Activated naive CD4-positive, alpha-beta T cell treated with anti-CD3 and anti-CD28 coated beads, Interleukin-2, amount 50 U/mL, for 16 hours (primary cell): ENCODE measurements around the gene ABCG5.

Source experiments
- DNase-seq: peaks from one replicate; pipeline ENCODE4 v3.0.0-alpha.2; 2020

ABCG5 gene

DNA sequence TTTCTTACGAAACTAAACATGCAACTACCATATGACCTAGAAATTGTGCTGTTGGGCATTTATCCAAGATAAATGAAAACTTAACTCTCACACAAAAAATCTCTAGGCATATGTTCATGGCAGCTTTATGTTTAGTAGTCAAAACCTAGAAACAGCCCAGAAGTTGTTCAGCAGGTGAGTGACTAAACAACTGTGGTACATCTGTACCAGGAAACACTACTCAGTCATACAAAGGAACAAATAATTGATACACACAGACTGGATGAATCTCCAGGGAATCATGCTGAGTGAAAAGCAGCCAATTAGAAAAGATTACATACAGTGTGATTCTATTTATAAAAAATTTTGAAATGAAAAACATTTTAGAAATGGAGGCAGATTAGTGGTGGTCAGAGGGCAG, 35.5 kb downstream of the ABCG5 start:
- DNase-seq: no peak

DNA sequence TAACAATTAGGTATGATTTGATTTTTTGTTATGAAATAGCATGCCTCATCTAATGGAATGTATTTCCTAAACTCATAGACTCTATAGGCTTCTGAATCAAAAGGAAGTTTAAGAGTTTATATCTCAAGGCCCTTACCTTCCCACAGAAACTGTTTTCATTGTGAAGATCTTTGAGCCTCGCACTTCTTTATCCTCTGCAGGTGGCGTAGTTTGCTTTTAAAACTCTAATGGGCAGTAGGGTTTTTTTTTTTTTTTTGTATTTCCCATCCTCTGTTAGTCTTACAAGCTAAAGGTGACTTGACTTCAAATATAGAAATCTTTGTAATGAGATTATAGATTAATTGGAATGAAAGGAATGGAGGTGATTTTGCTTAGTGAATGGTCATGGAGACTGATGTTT, 36.5 kb downstream of the ABCG5 start:
- no peak for DNase-seq

DNA sequence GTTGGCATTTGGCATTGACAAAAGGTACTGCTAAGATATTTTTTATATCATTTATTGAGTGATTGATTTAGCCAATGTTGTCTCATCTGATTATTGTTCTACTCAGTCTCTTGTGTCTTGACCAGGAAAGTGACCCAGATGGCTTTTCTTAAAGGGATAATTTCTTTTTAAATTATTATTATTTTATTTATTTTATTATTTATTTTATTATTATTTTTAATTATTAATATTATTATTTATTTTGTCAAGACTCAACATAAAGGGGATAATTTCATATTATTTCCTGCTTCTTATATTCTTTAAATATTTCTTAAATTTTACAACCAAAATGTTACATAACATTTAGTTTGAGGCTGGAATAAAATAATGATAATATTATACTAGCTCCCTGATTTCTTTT, 37.7 kb downstream of the ABCG5 start:
- DNase-seq: no peak

DNA sequence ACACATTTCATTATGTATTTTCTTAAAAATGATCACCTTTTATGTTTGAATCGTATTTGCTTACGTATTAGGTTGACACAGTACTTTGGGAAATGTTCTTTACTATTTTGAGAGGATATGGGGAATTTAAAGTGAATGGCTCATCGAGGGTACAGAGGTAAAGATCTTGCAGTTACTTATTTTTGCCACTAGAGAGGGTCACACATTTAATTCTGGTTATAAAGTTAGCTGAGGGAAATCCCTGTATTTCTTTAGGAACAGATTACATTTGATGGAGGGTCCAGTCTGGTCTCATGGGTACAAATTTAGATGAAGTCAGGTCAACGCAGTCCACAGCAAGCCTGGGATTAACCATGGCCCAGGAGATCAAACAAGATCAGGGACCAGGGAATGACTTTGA, 40.3 kb downstream of the ABCG5 start:
- DNase-seq: no peak

DNA sequence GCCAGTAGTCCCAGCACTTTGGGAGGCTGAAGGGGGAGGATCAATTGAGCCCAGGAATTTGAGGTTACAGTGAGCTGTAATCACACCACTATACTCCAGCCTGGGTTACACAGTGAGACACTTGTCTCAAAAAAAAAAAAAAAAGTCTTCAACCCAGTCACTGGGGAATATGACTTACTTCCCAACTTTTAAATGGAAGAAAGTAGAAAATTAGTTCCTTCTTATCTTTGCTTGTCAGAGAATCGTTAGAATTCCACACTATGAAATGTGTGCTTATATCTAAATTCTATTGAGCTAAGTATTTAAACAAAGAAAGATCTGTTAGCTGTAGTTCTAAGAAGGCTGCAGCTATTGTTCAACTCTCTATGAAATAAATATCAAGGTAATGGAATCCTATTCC, 42.4 kb downstream of the ABCG5 start:
- no peak for DNase-seq

DNA sequence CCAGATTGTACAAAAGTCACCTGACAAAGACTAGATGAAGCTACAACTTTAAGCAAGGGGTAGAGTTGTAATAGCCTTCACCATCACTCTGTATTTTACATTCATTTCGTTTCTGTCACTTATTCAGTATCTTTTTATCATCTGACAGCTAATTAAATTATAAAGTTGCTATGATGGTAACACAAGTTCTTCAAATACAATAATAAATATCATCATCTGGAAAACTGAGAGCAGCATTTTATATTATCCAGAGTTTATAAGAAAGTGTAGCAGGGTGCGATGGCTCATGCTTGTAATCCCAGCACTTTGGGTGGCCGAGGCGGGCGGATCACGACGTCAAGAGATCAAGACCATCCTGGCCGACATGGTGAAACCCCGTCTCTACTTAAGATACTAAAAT, 43.7 kb downstream of the ABCG5 start:
- no peak for DNase-seq

DNA sequence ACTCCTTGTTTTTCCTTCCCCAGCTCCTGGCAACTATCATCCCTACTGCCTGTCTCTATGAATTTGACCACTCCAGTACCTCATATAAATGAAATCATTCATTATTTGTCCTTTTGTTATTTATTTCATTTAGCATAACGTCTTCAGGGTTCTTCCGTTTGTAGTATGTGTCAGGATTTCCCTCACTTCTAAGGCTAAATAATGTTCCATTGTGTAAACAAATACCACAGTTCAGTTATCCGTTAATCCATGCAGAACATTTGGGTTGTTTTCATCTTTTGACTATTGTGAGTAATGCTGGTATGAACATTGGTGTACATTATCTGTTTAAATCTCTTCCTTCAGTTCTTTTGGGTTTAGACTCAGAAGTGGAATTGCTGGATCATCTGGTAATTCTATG, 46.0 kb downstream of the ABCG5 start:
- DNase-seq: no peak

DNA sequence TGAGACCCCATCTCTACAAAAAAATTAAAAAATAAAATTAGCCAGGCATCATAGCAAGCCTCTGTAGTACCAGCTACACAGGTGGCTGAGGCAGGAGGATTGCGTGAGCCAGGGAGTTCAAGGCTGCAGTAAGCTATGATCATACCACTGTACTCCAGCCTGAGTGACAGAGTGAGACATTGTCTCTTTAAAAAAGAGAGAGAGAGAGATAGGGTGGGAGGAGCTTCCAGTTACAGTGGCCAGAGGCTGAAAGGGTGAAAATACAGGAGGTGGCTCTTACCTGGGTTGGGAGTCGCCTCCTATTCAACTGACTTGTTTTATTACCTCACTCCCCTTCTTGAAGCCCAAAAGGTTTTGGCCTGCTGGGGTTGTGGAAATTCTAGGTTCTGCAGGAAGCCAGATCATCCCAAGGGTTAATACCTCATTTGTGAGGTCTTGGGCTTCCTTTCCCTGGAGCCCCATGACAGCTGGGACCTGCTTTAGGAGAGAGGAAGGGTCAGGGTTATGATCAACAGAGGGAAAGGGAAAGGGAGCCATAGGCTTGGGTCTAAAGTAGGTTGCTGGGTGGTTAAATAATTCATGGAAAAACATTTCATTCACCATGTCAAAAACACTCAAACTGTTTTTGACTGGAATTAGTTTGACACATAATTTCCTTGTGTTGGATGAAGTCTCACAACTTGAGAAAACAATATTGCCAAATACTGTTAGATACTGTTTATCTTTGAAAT, 47.4 kb downstream of the ABCG5 start:
- no peak for DNase-seq

DNA sequence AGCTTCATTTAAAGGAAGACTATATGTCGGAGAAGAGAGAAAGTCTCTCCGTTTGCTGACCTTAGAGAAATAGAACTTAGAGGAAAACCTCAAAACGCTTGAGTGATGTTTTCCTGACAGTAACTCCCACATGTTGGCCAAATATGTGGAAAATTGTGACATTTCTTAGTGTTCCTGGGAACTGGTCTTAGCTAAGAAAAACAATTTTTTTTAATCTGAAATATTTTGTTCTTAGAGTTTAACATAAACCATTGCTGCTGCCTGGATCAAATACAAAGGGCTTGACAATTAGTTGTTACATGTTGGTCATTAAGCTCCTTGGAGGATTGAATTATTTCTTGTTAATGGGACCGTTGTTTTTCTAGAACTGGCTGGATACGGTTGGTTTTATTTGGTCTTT, 48.5 kb downstream of the ABCG5 start:
- DNase-seq: no peak

DNA sequence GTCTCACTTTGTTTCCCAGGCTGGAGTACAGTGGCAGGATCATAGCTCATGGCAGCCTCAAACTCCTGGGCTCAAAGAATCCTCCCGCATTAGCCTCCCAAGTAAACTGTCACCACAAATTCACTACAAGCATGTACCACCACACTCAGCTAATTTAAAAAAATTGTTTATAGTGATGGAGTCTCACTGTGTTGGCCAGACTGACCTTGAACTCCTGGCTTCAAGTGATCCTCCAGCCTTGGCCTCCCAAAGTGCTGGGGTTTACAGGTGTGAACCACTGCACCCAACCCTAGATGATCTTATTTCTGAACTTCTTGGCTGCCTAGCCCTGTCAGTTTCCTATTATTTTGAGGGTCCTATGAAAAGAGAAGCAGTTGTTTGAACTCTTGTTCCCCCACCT, 50.0 kb downstream of the ABCG5 start:
- DNase-seq: no peak

DNA sequence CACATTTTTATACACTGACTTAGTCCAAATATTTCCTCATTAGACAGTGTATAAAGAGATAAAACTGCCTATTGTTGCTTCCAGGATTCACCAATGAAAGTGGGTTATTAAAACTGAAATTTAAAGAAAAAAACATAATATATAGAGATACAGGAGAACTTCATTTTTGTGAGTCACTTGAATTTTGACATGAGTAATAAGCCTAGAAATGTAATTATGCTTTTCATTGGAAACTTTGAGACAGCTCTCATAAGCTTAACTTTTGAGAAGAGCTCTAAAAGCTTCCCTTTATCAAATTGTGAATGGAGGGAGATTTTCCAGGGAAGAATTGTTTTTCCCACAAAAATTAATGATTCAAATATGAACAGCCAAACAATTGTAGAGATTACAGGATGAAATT, 50.7 kb downstream of the ABCG5 start:
- DNase-seq: no peak

DNA sequence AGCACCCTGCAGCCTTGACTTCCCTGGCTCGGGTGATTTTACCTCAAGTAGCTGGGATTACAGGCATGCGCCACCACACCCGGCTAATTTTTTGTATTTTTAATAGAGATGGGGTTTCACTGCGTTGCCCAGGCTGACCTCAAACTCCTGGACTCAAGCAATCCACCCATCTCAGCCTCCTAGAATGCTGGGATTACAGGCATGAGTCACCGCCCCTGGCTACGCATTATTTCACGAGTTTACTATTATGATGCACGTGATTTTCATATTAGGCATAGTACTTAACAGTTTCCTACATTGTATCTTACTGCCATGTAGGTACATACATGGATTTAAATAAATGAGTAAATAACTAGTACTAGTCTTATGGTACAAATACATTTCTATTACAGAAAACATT, 60.4 kb downstream of the ABCG5 start:
- DNase-seq: no peak

DNA sequence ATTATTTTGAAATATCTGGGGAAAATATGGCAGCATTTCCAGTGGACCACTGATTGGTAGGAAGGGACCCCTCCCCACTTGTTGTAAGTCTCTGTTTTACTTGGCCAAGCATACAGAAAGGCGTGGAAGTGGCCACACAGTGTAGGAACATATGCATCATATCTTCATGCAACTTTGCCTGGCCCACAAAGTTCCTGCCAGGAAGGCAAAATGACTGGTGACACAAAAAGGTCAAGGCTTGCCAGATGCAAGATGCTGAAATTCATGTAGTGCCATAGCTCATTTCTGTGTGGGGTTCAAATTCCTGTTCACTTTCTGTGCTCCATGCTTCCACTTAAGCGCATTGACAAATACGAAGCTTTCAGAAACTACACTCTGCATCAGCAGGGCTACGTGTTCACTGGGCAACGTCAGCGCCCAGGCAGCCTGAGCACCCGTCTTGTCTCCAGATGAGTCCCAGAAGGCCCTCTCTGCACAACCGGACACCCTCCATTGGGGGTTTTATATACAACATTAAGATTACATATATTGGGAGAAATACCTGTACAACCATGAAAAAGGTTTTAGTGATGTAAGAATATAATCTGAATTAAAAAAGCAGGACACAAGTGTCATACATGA, 61.2 kb downstream of the ABCG5 start:
- no peak for DNase-seq

DNA sequence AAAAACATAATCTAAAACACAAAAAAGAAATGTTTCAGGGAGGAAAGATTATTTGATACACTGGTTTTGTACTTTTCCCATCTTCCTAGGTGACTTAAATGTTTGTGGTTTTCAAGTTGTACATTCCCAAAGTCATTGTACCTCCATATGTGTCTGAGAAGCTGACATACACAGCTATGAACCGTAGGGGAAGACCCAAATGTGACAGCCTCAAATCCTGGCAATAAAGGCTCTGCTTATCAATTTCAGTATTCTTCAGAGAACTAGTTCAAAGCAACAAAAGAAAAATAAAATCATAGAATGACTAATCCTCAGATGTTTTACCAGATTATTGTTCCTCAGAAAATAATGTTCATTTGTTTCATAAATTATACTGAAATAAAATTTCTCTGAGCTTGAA, 62.3 kb downstream of the ABCG5 start:
- DNase-seq: no peak

DNA sequence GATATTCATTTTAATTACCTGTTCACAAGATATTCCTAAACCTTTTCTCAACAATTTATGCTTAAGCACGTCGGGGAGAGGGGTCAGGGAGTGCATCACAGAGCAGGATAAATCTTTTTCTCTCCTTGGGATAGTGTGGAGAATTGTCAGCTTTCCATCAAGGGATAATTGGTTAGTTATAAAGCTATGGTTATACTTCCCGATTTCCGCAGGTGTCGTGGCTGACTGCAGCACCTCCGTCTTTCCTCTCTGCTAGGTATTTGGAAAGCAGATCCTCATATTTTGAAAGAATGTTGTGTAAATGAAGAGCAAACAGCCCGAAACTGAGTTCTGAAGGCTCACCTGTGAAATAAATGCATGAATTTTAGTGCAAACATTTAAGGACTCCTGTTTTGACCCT, 64.0 kb downstream of the ABCG5 start:
- DNase-seq: no peak

DNA sequence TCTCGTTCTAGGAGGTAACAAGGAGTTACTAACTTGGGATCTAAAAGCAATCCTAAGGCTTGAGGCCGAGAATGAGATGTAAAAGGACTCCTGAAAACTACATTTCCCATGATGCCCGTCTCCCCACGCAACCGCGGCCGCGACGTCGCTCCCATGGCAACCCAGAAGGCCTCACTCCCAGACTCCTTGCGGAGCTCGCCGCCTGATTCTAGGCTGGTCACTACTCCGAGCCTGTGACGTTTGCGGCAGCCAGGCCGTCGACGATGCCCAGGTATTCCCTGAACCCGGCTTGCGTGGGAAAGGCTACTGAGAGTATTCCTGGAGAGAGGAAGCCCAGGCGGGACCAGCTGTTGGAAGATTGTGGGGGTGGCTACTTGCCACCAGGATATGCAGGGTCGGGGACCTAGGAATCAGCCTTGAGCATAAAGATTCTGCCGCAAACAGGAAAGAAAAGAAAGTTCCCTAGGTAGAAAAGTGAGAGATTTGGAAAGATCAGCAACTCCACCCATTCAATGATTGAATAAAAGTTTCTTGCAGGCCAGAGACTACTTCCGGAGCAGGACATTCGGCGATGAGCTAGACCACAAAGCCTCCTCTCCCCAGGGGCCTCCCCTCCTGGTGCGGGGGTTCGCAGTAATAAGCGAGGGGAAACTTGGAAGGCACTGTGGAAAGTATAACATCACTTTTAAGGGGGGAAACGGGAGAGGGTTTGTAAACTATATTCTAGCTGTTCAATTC, 64.6 kb downstream of the ABCG5 start, which contains the start of gene DYNC2LI1:
DYNC2LI1 (plus strand) TSS at position 164 of the 738 bp plus-strand sequence; CDS start at position 264, 100 bp downstream.
- peak; percentile 78 for DNase-seq

DNA sequence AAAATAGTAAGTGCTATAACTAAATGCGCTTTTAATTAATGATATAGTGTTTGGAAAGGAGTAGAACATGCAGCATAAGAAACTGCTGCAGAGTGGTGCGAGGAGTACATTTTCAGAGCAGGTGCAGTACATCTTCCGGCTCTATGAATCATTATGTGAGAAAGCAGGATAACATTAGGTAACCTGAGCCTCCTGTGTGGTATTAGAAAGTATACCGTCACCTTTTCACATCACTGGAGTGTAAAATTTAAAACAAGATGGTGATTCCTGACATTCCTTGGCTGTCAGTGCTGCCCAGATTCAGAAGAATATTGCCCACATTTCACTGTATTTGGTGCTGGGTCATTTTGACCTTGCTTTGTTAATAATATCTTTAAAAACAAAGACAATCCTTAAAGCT, 72.6 kb downstream of the ABCG5 start:
- no peak for DNase-seq

DNA sequence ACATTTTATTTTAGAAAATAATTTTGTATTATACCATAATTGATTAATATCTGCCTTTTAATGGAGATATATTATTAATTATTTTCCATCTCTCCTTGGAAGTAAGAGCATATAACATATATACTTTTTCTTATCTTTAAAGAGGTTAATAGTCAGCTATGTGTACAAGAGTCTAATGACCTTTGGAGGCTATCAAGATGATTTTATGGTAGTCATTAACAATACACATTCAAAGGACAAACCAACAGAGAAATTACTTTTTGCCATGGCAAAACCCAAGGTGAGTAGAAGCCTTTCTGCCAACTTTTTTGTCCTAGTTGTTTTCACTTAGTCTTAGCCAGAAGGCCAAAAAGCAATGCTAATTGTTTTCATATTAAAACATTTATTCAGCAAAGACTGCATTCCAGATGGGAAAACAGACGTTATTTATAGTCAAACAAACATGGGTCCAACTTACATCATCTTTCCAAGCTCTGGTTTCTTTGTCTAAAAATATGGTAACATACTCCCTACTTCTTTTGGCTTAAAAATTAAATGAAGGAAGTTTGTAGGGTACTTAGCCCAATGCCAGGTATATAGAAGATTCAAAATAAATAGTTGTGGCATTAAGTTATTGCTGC, 74.4 kb downstream of the ABCG5 start:
- no peak for DNase-seq

DNA sequence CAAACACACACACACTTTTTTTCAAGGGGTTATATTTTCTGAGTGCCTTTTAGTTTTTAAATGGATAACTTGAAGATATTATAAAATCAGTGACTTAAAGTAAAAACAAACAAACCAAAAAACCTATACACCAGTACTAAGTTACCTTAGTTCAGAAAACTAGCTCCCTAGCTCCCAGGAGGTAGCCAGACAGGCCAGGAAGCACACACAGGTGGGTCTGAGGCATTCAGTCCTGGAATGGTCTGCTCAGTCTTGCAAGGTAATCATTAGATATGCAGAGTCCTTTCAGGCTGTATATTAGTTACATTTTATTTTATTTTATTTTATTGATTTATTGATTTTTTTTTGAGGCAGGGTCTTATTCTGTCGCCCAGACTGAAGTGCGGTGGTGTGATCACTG, 75.5 kb downstream of the ABCG5 start:
- no peak for DNase-seq
